Astrocyte (in vitro differentiated cells and primary cell): ENCODE measurements around the gene ITGB8. TPM values are rescaled to one million over a fixed set of nuclear protein-coding genes. Genes with fewer than 3 reads are reported as not detected.
A peak's percentile ranks its signal among the peaks of the same experiment; 100 is the strongest.

Source experiments
- DNase-seq: peaks from one replicate; pipeline ENCODE4 v3.0.0-alpha.2; 2010; ENCODE audit warnings: low read depth
- FAIRE-seq: peaks from 2 replicates; lab custom pipeline; 2011; peaks lifted over from hg19 to GRCh38; lab: Jason Lieb, UNC
- H2AFZ ChIP-seq: 2 replicates; pipeline ENCODE4 v1.6.0; 2012; ENCODE audit warnings: low read depth, low read length, inconsistent platforms
- H3K27ac ChIP-seq: 2 replicates; pipeline ENCODE4 v1.5.1; 2011; ENCODE audit warnings: low read depth, low read length, inconsistent platforms
- H3K27me3 ChIP-seq: 2 replicates; pipeline ENCODE4 v1.6.0; 2011; ENCODE audit warnings: low read length, inconsistent platforms; ENCODE audit not compliant: insufficient read depth
- H3K36me3 ChIP-seq: 2 replicates; pipeline ENCODE4 v1.5.1; 2011; ENCODE audit warnings: low read length, inconsistent platforms; ENCODE audit not compliant: insufficient read depth
- H3K4me1 ChIP-seq: 2 replicates; pipeline ENCODE4 v1.5.1; 2011; ENCODE audit warnings: low read length, inconsistent platforms; ENCODE audit not compliant: insufficient read depth
- H3K4me2 ChIP-seq: 2 replicates; pipeline ENCODE4 v1.6.0; 2012; ENCODE audit warnings: low read length, inconsistent platforms
- H3K4me3 ChIP-seq: 2 replicates; pipeline ENCODE4 v1.5.1; 2011; ENCODE audit warnings: low read depth, mild to moderate bottlenecking, low read length, inconsistent platforms; ENCODE audit not compliant: insufficient read depth
- H3K79me2 ChIP-seq: 2 replicates; pipeline ENCODE4 v1.6.0; 2012; ENCODE audit warnings: mild to moderate bottlenecking, low read length, inconsistent platforms; ENCODE audit not compliant: insufficient read depth
- H3K9ac ChIP-seq: 2 replicates; pipeline ENCODE4 v1.6.0; 2012; ENCODE audit warnings: mild to moderate bottlenecking, low read length, inconsistent platforms
- H3K9me3 ChIP-seq: 2 replicates; pipeline ENCODE4 v1.5.1; 2012; ENCODE audit warnings: low read depth, mild to moderate bottlenecking, low read length, inconsistent platforms; ENCODE audit not compliant: insufficient read depth
- H4K20me1 ChIP-seq: 2 replicates; pipeline ENCODE4 v1.6.0; 2012; ENCODE audit warnings: low read length, inconsistent platforms; ENCODE audit not compliant: insufficient read depth
- H3K27ac Mint-ChIP-seq: one replicate; pipeline ENCODE4 v1.8.0; 2021; ENCODE audit warnings: mild to moderate bottlenecking, mixed read lengths; ENCODE audit not compliant: unreplicated experiment
- H3K27me3 Mint-ChIP-seq: one replicate; pipeline ENCODE4 v1.8.0; 2021; ENCODE audit warnings: low read depth, mixed read lengths; ENCODE audit not compliant: unreplicated experiment
- H3K36me3 Mint-ChIP-seq: one replicate; pipeline ENCODE4 v1.8.0; 2021; ENCODE audit warnings: low read depth, mixed read lengths; ENCODE audit not compliant: unreplicated experiment
- H3K4me1 Mint-ChIP-seq: one replicate; pipeline ENCODE4 v1.8.0; 2021; ENCODE audit warnings: low read depth, mixed read lengths; ENCODE audit not compliant: unreplicated experiment
- H3K4me3 Mint-ChIP-seq: one replicate; pipeline ENCODE4 v1.8.0; 2021; ENCODE audit warnings: mild to moderate bottlenecking, moderate library complexity, mixed read lengths; ENCODE audit not compliant: unreplicated experiment
- H3K9me3 Mint-ChIP-seq: one replicate; pipeline ENCODE4 v1.8.0; 2021; ENCODE audit warnings: mild to moderate bottlenecking, mixed read lengths; ENCODE audit not compliant: unreplicated experiment
- EZH2 ChIP-seq: IDR thresholded peaks from 2 replicates; pipeline ENCODE4 v1.6.1; 2012; ENCODE audit warnings: mild to moderate bottlenecking, low read length, inconsistent platforms; ENCODE audit not compliant: insufficient read depth
- total RNA-seq: library from RNA; stranded (reverse); gene quantifications from 2 replicates; pipeline ENCODE4 v1.2.1, GENCODE V29; 2021
- TF ChIP-seq, protein P1 (sequence below): IDR thresholded peaks from 2 replicates; pipeline ENCODE4 v1.5.1; 2011; ENCODE audit warnings: low read depth, mild to moderate bottlenecking, inconsistent platforms, low read length, moderate library complexity; ENCODE audit not compliant: insufficient read depth

ITGB8 gene
- total RNA-seq, 1 donor from 2014 or later = 10.8 TPM

DNA sequence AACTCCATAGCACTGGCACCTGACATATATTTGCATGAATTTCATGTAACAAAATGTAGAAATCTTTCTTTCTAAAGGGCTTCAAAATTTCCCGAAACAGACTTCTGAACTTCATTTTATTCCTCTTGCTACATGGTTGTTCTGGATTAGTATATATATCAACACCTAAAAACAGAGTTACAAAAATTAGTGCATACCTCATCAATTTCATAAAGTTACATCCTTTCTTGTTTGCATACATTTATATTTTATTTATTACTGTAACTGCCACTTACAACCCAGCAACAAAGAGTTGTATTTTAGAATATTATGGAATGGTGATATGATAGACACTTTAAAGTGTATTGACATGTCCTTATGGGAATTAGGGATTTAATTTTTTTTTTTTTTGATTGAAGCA lies 2.0 kb upstream of the ITGB8 start:
- TF ChIP-seq EZH2 = no peak
- TF ChIP-seq, protein P1, sequence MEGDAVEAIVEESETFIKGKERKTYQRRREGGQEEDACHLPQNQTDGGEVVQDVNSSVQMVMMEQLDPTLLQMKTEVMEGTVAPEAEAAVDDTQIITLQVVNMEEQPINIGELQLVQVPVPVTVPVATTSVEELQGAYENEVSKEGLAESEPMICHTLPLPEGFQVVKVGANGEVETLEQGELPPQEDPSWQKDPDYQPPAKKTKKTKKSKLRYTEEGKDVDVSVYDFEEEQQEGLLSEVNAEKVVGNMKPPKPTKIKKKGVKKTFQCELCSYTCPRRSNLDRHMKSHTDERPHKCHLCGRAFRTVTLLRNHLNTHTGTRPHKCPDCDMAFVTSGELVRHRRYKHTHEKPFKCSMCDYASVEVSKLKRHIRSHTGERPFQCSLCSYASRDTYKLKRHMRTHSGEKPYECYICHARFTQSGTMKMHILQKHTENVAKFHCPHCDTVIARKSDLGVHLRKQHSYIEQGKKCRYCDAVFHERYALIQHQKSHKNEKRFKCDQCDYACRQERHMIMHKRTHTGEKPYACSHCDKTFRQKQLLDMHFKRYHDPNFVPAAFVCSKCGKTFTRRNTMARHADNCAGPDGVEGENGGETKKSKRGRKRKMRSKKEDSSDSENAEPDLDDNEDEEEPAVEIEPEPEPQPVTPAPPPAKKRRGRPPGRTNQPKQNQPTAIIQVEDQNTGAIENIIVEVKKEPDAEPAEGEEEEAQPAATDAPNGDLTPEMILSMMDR = no peak
- Mint-ChIP-seq H3K4me1 (peaks cover under 1% of the 10 kb centered on the region), H3K27ac (peak overlapping the region; percentile 99), H3K27me3 (no peaks in the 10 kb centered on the region), H3K9me3 (no peaks in the 10 kb centered on the region), H3K4me3 (peak overlapping the region; percentile 97), H3K36me3 (no peaks in the 10 kb centered on the region)
- no peaks in the 10 kb centered on the region for H3K36me3 ChIP-seq
- H3K9me3 ChIP-seq = no peaks in the 10 kb centered on the region
- H3K27ac ChIP-seq = no peak overlapping the region
- peaks cover 17% of the 10 kb centered on the region for H4K20me1 ChIP-seq
- H3K9ac ChIP-seq = no peak overlapping the region
- H3K79me2 ChIP-seq = peaks cover 28% of the 10 kb centered on the region
- no peaks in the 10 kb centered on the region for H3K27me3 ChIP-seq
- no peak overlapping the region for H2AFZ ChIP-seq
- peak overlapping the region; percentile 99 for H3K4me2 ChIP-seq
- DNase-seq (no peak), FAIRE-seq (no peak)
- peaks cover 15% of the 10 kb centered on the region for H3K4me1 ChIP-seq
- no peak overlapping the region for H3K4me3 ChIP-seq

DNA sequence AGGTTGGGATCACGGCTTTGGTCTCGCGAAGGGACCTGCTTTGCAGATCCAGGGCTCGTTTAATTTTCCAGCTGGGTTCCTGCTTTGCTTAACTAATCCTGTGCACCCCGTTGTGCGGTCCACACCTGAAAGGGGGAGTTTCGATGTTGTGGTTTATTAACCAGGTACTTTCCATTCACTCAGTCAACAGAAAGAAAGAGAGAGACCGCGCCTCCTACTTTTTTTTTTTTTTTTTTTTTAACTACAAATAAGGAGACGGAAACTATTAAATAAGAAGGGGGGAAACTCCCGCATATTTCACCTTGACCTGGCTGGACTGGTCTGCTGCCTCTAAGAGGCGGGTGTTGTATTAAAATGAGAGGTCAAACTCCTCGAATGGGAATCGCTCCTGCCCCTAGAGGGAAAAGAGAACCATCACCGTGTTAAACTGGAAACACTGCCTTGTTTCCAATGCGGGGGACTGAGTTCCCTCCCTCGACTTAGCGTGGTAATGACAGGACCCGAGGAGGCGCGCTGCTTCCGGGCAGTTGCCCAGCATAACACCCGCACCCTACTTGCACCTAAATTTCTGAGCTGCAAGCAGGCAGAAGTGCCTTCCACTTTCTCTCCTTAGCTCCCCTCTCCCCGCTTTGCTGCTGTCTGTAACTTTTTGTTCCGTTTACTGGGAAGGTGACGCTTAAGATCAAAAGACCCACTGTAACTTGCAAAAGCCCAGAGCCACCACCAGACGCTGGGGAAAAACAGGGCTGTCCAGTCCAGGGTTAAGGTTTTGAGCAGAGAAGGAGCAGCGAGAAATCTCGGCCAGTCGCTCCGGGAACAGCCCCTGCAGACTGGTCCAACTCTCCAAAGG lies 1.1 kb upstream of the ITGB8 start:
- peaks cover 22% of the 10 kb centered on the region for H4K20me1 ChIP-seq
- Mint-ChIP-seq H3K4me3 (peak overlapping the region; percentile 97), H3K27me3 (no peaks in the 10 kb centered on the region), H3K27ac (peak overlapping the region; percentile 99), H3K36me3 (no peaks in the 10 kb centered on the region), H3K4me1 (peaks cover 4% of the 10 kb centered on the region), H3K9me3 (no peaks in the 10 kb centered on the region)
- H3K4me2 ChIP-seq = peak overlapping the region; percentile 99
- DNase-seq (peak; percentile 75), FAIRE-seq (peak; percentile 54)
- H3K27ac ChIP-seq = peak overlapping the region; percentile 94
- H3K4me1 ChIP-seq = peaks cover 15% of the 10 kb centered on the region
- H3K9me3 ChIP-seq = no peaks in the 10 kb centered on the region
- H3K36me3 ChIP-seq = no peaks in the 10 kb centered on the region
- peak overlapping the region; percentile 78 for H2AFZ ChIP-seq
- H3K4me3 ChIP-seq = peak overlapping the region; percentile 88
- TF ChIP-seq EZH2 = no peak
- TF ChIP-seq, protein P1 = peak; percentile 35
- peaks cover 37% of the 10 kb centered on the region for H3K79me2 ChIP-seq
- peak overlapping the region; percentile 94 for H3K9ac ChIP-seq
- H3K27me3 ChIP-seq = no peaks in the 10 kb centered on the region
